COLO829 (cell line): Measurements from ENCODE around the gene POLRMT.
A peak's percentile ranks its signal among the peaks of the same experiment; 100 is the strongest.
"Not testable (repeated sequence)": the region's sequence is repeated elsewhere in the genome, so short reads cannot be mapped to it uniquely, and the experiment has no call there.

ENCODE experiments used
- DNase-seq: peaks from one replicate; pipeline ENCODE4 v3.0.0; 2012; ENCODE audit warnings: low spot score

Gene POLRMT

DNA sequence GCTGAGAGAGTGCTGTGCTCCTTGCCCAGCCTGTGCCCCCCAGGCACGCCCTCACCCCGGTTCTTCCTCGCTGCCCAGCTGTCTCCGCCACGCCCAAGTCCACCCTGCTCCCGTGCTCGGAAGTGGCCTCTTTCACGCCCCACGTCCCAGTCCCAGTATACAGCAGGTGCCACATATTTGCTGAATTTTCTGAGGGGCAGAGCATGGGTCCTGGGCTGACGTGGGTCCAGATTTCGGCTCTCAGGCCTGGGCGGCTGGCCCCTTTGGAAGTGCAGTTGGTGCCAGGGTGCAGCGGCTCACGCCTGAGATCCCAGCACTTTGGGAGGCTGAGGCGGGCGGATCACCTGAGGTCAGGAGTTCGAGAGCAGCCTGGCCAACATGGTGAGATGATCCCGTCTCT lies 40.3 kb downstream of the POLRMT start:
- no peak for DNase-seq

DNA sequence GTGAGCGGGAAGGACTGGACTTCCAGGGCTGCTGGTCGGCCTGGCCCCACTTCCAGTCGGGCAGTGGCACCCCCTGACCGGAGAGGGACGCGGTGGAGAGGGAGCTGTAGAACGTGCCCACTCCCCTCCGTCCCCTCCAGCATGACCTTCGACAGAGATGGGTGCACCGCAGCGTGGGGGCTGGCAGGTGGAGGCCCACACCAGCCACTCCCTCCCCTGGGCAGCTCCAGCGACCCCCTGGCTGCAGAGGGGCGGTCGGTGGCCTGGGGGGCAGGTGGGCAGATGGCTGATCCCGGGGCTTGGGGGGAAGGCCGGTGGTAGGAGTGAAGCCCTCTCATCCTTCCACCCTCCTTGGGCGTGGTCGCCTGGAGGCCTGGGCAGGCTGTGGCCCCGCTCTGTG lies 41.2 kb downstream of the POLRMT start:
- DNase-seq: no peak

DNA sequence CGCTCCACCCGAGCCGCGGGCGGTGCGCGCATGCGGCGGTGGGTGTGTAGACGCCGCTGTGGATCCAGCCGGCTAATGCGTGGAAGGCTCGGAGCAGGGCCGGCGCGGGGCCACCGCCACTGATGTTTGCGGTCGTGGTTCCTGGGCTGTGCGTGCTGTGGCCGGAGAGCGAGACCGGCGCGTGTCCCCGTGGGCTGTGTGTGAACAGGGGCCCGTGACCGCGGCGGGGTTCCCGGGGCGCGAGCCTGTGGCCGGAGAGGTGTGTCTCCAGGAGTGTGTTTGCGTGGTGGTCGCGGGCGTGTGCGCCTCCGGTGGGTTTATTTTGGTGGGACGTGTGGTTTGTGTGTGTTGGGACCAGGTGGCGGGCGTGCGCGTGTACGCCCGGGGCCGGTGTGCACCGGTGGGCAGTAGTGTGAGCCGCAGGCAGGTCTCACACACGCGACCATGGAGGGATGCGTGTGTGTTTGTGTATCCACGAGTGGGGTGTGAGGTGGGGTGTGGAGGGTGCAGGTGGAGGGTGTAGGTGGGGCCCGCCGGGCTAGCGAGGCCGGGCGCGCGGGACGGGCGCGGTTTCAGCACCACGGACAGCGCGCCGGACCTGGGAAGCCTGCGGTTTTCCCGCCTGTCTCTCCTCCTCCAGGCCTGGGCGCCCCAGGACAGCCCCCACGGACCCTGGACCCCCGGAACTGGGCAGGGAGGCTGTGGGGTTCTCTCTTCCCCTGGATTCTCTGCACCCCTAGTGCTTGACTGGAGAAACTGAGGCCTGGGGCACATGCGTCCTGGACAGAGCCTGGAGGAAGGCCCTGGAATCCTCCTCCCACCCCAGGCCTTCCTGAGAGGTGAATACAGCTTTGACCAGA lies 42.0 kb downstream of the POLRMT start:
- no peak for DNase-seq

DNA sequence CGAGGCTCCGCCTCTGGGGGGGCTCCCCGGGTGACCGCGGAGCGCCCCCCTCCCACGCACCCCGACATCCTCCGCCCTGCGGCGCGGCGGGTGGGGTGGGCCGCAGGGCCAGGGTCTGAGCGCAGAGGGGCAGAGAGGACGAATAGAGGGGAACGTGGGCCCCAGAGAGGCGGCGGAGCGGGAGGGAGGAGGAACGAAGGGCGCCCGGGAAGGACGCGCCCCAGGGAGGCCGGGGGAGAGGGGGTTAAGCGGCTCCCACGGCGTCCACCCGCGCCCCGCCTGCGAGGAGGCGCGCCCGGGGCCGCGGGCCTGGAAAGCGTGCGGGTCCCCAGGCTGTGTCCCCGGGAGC lies 42.6 kb downstream of the POLRMT start:
- DNase-seq: no peak

DNA sequence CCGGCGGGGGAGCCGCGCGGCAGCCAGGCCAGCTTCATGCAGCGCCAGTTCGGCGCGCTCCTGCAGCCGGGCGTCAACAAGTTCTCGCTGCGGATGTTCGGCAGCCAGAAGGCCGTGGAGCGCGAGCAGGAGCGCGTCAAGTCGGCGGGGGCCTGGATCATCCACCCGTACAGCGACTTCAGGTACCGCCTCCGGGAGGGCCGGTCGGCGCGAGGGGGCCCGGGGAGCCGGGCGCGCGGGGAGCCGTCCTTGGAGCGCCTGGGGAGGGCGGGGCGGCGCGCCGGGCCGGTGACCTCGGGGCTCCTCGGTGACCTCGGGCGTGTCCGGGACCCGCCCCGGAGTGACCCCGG lies 43.0 kb downstream of the POLRMT start:
- no peak for DNase-seq

DNA sequence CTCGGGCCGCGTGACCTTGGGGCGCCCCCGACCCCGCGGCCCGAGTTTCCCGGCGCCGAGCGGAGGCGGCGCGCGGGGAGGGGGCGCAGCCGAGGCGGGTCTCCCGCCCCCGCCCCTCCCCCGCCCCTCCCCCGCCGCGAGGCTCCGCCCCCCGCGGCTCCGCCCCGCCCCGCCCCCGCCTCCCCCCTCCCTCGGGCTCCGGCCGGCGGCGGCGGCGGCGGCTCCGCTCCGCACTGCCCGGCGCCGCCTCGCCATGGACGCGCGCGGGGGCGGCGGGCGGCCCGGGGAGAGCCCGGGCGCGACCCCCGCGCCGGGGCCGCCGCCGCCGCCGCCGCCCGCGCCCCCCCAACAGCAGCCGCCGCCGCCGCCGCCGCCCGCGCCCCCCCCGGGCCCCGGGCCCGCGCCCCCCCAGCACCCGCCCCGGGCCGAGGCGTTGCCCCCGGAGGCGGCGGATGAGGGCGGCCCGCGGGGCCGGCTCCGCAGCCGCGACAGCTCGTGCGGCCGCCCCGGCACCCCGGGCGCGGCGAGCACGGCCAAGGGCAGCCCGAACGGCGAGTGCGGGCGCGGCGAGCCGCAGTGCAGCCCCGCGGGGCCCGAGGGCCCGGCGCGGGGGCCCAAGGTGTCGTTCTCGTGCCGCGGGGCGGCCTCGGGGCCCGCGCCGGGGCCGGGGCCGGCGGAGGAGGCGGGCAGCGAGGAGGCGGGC lies 43.5 kb downstream of the POLRMT start, which contains the start of gene HCN2:
Gene HCN2, plus strand, starts transcription at position 189 of the 703 bp plus-strand sequence. Its CDS starts 65 bp downstream, at position 254.
- no peak for DNase-seq

DNA sequence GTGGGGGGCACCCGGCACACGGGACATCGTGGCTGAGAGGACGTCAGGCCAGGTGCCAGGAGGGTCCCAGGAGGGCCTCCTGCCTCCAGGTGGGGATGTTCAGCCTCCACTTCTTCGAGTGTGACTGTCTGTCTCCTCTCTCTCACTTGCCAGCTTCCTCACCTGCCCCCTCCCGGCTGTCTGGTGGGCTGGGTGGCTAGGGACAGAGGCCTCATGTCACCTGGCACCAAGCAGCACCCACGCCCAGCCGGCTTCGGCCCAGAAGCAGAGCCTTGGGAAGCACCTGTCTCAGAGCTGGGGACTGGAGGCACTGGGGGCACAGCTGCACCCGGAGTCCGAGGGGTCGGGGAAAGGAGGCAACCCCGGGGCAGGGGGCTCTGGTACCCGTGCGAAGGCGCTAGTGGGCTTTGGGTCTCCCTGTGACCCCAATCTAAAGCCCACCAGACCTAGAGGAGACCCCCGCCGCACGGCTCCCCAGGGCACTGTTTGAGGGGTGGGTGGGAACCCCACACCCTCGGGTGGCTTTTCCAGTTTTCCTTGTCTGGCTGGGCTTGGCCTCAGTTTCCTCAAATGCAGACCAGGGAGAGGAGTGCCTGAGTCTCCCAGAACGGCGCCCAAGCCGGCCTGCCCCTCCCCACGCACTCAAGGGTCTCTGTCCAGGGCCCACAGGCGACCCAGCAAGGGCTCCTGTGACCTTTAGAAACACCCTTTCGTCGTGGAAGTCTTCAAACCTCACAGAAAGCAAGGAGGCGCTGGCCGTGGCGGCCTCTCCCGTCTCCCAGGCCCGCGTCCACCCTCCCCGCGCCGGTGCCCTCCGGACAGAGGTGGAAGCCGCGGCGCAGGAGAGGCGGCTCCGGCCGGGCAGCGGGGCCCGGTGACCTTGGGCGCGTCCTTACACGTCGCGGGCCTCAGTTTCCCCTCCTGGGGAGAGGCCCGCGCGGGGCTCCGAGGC lies 44.3 kb downstream of the POLRMT start:
- DNase-seq: no peak

DNA sequence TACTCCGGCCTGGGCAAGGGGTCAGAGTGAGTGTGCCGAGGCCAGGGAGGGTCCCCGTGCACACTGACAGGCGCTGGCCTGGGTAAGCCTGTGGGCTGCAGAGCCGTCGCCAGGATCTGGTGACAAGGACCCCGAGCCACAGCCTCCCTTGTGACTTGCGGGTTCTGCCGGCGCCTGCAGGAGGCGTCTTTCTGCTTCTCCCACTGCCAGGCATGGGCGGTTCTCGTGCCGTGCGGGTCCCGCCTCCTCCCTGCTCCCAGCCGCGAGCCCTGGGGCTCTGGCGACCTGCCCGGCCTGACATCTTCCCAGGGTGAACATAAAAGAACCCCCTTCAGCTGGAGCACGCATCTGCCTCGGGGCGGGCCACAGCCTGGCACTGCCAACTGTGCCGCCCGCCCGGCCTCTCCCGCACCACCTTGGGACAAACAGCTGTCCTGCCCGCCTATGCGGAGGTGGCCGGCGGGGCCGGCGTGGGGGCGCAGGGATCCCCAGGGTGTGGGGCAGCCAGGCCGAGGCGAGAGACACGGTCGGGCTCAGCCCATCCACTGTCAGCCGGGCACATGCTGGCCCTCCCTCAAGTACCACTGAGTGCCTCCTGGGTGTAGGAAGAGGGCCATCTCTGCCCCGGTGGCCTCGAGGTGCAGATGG lies 45.1 kb downstream of the POLRMT start:
- DNase-seq: peak; percentile 84

DNA sequence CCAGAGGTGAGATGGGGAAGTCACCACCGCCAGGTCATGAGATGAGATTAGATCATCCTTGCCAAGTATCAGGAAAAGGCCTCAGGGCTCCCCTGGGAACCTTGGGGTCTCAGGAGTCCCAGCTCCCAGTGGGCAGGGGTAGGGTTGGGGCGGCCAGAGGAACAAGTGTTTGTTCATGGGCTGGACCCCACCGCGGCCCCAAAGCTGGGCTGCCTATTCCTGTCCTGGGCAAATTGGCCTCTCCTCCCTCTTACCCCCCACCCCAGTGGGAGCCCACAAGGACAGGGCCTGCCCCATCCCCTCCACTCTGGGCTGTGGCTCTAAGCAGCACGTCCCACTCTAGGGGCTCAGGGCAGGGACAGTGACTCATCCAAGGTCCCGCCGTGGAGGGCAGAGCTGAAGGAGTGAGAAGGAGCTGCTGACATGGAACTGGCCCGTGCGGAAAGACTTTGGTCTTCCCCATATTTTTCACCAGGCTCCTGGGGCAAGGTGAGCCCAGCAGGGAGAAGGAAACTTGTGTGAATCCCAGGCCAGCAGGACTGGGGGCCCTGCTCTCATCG lies 47.7 kb downstream of the POLRMT start:
- DNase-seq: no peak

DNA sequence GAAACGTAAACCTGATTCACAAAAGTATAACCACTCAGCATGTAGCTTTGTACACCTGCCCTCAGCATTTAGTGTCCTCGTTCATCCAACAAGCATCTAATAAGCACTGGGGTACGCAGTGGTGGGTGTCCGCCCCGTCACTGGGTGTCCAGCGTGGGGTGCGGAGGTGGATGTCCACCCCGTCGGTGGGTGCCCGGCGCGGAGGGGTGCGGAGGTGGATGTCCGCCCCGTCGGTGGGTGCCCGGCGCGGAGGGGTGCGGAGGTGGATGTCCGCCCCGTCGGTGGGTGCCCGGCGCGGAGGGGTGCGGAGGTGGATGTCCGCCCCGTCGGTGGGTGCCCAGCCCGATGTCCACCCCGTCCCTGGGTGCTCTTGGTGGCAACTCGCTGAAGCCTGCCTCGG lies 48.2 kb downstream of the POLRMT start:
- not testable (repeated sequence) for DNase-seq

DNA sequence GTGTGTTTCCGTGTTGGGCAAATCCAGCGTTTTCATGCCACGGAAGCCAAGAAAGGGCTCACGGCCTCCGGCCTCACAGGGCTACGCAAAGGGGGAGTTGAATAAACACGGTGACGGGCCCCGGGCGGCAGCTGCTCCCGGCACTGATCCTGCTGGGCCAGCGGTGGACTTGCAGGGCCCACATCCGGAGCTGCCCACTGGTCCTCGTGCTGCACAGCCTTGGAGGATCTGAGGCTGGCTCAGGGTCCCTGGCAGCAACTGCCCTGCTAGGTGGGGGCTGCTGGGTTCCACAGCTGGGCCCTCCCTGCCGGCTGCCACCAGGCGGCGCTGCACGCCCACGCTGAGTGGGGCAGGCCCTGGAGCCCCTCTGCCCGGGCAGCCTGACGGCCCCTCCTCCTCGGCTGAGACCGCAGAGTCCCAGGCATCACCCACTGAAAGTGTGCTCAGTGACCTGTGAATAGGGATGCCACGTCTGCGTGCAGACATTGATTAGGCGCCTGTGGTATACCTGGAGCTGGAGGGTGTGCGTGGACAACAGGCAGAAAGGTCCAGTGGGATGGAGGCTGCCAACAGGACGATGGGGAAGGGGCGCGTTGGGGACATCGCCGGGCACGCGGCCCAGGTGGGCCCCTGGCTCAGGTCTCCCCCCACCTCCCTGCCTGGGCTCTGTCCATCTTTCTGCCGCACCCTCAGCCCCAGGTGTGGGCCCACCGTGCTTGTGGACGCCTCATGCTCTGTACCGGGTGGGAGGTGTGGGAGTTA lies 48.9 kb downstream of the POLRMT start:
- no peak for DNase-seq

DNA sequence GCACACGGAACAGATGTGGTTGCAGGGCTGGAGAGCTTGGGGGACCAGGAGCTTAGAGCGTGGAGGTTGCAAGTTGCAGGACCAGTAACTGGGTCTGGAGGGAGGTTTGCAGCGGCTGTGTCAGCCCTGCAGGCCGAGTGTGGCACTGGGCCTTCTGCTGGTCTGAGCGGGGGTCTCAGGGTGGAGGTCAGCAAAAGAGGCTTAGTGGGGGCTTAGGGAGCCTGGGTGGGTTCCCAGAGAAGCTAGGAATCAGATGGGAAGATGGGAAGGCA lies 49.4 kb downstream of the POLRMT start:
- DNase-seq: no peak

DNA sequence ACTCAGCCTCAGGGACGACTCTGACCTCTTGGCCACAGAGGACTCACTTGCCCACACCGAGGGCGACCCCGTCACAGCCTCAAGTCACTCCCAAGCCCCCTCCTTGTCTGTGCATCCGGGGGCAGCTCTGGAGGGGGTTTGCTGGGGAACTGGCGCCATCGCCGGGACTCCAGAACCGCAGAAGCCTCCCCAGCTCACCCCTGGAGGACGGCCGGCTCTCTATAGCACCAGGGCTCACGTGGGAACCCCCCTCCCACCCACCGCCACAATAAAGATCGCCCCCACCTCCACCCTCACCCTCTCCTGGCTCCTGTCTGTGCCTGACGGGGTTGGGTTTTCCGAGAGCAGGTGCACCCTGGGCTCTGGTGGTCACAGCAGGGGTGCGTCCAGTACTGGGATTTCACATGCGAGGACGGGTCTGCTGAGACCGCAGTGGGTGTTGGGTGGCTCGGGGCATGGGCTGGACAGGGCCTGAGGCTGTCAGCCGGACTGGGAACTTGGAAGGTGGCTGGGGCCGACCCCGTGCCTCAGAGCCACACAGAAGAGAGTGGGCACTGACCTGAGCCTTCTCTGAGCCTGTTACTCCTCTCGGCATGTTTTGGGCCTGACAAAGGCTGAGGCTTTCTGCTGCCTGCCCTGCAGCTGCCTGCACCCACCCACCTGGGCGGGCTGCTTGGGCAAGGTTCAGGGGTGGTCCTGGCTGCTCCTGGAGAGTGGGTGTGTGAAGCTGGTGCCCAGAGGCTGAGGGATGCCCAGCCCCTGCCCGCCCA lies 50.0 kb downstream of the POLRMT start:
- DNase-seq: no peak

DNA sequence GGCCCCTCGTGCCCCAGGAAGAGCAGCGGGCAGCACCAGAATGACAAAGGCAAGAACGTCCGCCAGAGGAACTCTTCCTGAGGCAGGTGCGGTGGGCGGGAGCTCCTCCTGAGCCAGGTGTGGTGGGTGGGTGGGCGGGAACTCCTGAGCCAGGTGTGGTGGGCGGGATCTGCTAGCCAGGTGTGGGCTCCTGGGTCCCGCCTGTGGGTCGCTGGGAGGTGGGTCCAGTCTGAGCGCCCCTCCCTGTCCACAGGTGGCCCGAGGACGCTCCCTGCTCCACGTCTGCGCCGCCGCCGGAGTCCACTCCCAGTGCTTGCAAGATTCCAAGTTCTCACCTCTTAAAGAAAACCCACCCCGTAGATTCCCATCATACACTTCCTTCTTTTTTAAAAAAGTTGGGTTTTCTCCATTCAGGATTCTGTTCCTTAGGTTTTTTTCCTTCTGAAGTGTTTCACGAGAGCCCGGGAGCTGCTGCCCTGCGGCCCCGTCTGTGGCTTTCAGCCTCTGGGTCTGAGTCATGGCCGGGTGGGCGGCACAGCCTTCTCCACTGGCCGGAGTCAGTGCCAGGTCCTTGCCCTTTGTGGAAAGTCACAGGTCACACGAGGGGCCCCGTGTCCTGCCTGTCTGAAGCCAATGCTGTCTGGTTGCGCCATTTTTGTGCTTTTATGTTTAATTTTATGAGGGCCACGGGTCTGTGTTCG lies 50.7 kb downstream of the POLRMT start:
- no peak for DNase-seq

DNA sequence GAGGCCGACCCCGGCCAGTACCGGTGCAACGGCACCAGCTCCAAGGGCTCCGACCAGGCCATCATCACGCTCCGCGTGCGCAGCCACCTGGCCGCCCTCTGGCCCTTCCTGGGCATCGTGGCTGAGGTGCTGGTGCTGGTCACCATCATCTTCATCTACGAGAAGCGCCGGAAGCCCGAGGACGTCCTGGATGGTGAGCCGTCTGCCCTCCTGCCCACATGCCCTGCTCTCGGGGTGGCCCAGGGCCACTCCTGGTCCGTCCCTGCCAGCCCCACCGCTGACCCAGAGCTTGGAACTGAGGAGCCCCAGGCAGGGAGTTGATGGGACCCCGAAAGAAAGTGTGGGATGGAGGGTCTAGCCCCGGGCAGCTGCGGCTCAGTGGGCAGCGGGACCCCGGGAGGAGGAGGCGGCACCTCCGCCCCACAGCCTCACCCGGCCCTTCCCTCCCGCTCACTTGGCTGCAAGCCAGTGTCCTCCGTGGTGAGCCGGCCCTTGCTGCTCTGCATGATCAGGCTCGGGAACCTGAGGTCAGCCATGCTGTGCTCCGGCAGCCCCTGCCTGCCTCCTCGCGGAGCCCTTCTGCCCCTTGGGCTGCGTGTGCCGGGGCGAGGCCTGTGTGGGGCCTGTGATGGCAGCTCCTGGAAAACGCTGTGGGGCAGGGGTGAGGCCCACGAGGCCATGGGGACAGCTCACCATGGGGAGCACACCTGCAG lies 51.8 kb downstream of the POLRMT start:
- no peak for DNase-seq

DNA sequence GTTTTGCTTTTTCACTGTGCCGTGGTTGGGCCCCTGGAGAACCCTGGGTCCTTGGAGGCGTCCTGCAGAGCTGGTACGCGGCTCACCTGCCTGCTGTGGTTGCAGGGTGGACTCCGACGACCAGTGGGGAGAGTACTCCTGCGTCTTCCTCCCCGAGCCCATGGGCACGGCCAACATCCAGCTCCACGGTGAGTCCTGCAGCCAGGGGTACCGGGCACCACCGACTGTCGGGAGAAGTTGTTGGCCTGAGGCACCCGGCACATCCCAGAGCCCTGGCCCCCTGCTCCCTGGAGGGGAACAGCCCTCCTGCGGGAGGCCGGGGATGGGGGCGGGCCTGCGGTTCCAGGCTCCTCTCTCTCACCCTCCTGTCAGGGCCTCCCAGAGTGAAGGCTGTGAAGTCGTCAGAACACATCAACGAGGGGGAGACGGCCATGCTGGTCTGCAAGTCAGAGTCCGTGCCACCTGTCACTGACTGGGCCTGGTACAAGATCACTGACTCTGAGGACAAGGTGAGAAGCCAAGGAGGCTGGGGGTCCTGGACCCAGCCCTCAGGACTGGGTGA lies 53.0 kb downstream of the POLRMT start:
- DNase-seq: no peak

DNA sequence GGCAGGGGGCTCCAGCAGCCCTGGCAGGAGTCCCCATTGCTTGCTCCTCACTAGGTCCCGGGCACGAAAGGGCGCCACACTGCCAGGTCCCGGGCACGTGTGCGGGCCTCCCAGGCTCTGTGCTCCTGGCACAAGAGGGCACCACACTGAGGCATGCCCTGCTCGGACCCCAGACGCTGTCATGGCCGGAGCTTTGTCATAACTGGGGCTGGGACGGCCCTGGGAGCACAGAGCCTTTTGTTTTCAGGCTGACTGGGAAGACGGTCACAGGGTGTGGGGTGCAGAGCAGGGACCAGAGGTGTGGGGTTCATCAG lies 53.5 kb downstream of the POLRMT start:
- DNase-seq: no peak

DNA sequence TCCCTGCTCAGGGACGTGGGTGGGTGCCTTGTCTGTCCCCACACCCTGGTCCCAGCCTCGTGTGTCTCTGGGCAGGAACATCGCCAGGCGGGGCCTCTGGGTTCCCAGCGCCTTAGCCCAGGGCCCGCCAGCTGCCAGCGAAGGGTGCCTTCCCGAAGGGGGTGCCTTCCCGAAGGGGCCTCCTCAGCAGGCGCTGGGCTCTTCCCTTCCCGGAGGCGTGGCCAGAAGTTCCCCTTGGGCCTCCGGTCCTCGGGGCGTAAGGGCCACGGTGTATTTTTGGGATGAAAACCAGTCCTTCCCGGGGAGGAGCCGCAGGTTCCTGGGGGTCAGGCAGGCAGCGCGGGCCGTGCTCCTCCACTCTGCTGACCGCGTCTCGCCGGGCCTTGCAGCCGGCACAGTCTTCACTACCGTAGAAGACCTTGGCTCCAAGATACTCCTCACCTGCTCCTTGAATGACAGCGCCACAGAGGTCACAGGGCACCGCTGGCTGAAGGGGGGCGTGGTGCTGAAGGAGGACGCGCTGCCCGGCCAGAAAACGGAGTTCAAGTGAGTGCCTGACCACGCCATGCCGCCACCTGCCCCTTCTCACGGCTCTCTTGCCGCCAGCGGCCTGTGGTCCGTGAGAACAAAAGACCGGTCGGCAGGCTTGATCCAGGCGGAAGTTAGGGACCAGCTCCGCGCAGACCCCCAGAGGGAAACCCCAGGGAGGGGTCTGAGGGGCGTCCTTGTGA lies 54.1 kb downstream of the POLRMT start:
- no peak for DNase-seq
